Measurements from ENCODE around the gene RAG2. TPM values are rescaled to one million over a fixed set of nuclear protein-coding genes. Genes with fewer than 3 reads are reported as not detected.

RAG2 gene
- under 1 TPM; 0.37 to 0.73 (median 0.51) TPM for polyA plus RNA-seq (ENCODE audit: insufficient read length in 4 of 4)

- no peak for DNase-seq (ENCODE audit: low read depth in 4 of 4, low spot score in 2 of 4)
Measured at GRCh38 chr11:36598051-36598450, at the start of gene RAG2. Gene RAG2 (minus strand): TSS chr11:36598236. CDS start chr11:36594168, 4,068 bp downstream.

- no peak for DNase-seq (ENCODE audit: low read depth in 4 of 4, low spot score in 2 of 4)
Measured at GRCh38 chr11:36638556-36638955, 40.5 kb upstream of the RAG2 start.

- DNase-seq (ENCODE audit: low read depth in 4 of 4, low spot score in 2 of 4) = no peak
Measured at GRCh38 chr11:36635066-36635862, 37.2 kb upstream of the RAG2 start.

GRCh38 chr11:36631774-36632173 is 33.7 kb upstream of the RAG2 start:
- no peak for DNase-seq (ENCODE audit: low read depth in 4 of 4, low spot score in 2 of 4)

GRCh38 chr11:36628765-36629244 is 30.8 kb upstream of the RAG2 start:
- no peak for DNase-seq (ENCODE audit: low read depth in 4 of 4, low spot score in 2 of 4)

GRCh38 chr11:36628141-36628540 is 30.1 kb upstream of the RAG2 start:
- no peak for DNase-seq (ENCODE audit: low read depth in 4 of 4, low spot score in 2 of 4)

- DNase-seq (ENCODE audit: low read depth in 4 of 4, low spot score in 2 of 4) = no peak
Measured at GRCh38 chr11:36627471-36627870, 29.4 kb upstream of the RAG2 start.

GRCh38 chr11:36627006-36627405 is 29.0 kb upstream of the RAG2 start:
- DNase-seq (ENCODE audit: low read depth in 4 of 4, low spot score in 2 of 4) = no peak

GRCh38 chr11:36623494-36623893 is 25.5 kb upstream of the RAG2 start:
- no peak for DNase-seq (ENCODE audit: low read depth in 4 of 4, low spot score in 2 of 4)

GRCh38 chr11:36622431-36623136 is 24.5 kb upstream of the RAG2 start:
- DNase-seq (ENCODE audit: low read depth in 4 of 4, low spot score in 2 of 4) = peak in 1 of 4 donors; percentile 28

GRCh38 chr11:36620246-36620645 is 22.2 kb upstream of the RAG2 start:
- no peak for DNase-seq (ENCODE audit: low read depth in 4 of 4, low spot score in 2 of 4)

GRCh38 chr11:36619502-36619901 is 21.5 kb upstream of the RAG2 start:
- DNase-seq (ENCODE audit: low read depth in 4 of 4, low spot score in 2 of 4) = peak; percentile 24 to 50 (median 34)

GRCh38 chr11:36618363-36619047 is 20.5 kb upstream of the RAG2 start:
- DNase-seq (ENCODE audit: low read depth in 4 of 4, low spot score in 2 of 4) = no peak

GRCh38 chr11:36617543-36618362 is 19.7 kb upstream of the RAG2 start:
- no peak for DNase-seq (ENCODE audit: low read depth in 4 of 4, low spot score in 2 of 4)

- DNase-seq (ENCODE audit: low read depth in 4 of 4, low spot score in 2 of 4) = no peak
Measured at GRCh38 chr11:36615826-36616225, 17.8 kb upstream of the RAG2 start.

GRCh38 chr11:36609383-36609782 is 11.3 kb upstream of the RAG2 start:
- DNase-seq (ENCODE audit: low read depth in 4 of 4, low spot score in 2 of 4) = no peak

- no peak for DNase-seq (ENCODE audit: low read depth in 4 of 4, low spot score in 2 of 4)
Measured at GRCh38 chr11:36608491-36609199, 10.6 kb upstream of the RAG2 start.

GRCh38 chr11:36605221-36606216 is 7.5 kb upstream of the RAG2 start:
- no peak for DNase-seq (ENCODE audit: low read depth in 4 of 4, low spot score in 2 of 4)

Measured in left renal cortex interstitium (tissue), 4 donors.